H9 (cell line): ENCODE results near the gene CSAD. TPM values are rescaled to one million over a fixed set of nuclear protein-coding genes. Genes with fewer than 3 reads are reported as not detected.

Source experiments
- DNase-seq: peaks from one replicate; pipeline ENCODE4 v3.0.0-alpha.2; 2017
- H2AFZ ChIP-seq: one replicate; pipeline ENCODE4 v1.6.1; 2013; ENCODE audit warnings: mild to moderate bottlenecking, low read length, control low read depth, moderate library complexity
- H2AK5ac ChIP-seq: 2 replicates; pipeline ENCODE4 v1.6.1; 2013; ENCODE audit warnings: low read length, control low read depth, mixed read lengths; ENCODE audit not compliant: insufficient read length
- H2BK120ac ChIP-seq: one replicate; pipeline ENCODE4 v1.6.1; 2013; ENCODE audit warnings: low read depth, mild to moderate bottlenecking, low read length, control low read depth, inconsistent platforms; ENCODE audit not compliant: poor library complexity, severe bottlenecking
- H2BK12ac ChIP-seq: 2 replicates; pipeline ENCODE4 v1.6.1; 2013; ENCODE audit warnings: low read length, control low read depth, mixed read lengths, low read depth; ENCODE audit not compliant: insufficient read length
- H2BK15ac ChIP-seq: 2 replicates; pipeline ENCODE4 v1.6.1; 2013; ENCODE audit warnings: low read depth, low read length, control low read depth
- H2BK20ac ChIP-seq: one replicate; pipeline ENCODE4 v1.6.1; 2013; ENCODE audit warnings: low read depth, mild to moderate bottlenecking, low read length, control low read depth, inconsistent platforms; ENCODE audit not compliant: poor library complexity, severe bottlenecking
- H2BK5ac ChIP-seq: 2 replicates; pipeline ENCODE4 v1.6.1; 2013; ENCODE audit warnings: low read length, control low read depth, mixed read lengths; ENCODE audit not compliant: insufficient read length
- H3K14ac ChIP-seq: 2 replicates; pipeline ENCODE4 v1.6.1; 2013; ENCODE audit warnings: low read length, control low read depth; ENCODE audit not compliant: insufficient read depth
- H3K18ac ChIP-seq: 2 replicates; pipeline ENCODE4 v1.6.1; 2013; ENCODE audit warnings: low read depth, mild to moderate bottlenecking, mixed read lengths, low read length, control low read depth; ENCODE audit not compliant: insufficient read length
- H3K23ac ChIP-seq: 2 replicates; pipeline ENCODE4 v1.6.1; 2013; ENCODE audit warnings: low read length, control low read depth, mixed read lengths, low read depth; ENCODE audit not compliant: insufficient read length
- H3K23me2 ChIP-seq: 2 replicates; pipeline ENCODE4 v1.6.1; 2013; ENCODE audit warnings: low read depth, mild to moderate bottlenecking, mixed read lengths, low read length, control low read depth; ENCODE audit not compliant: insufficient read length, poor library complexity, severe bottlenecking
- H3K27ac ChIP-seq: 2 replicates; pipeline ENCODE4 v1.5.1; 2013; ENCODE audit warnings: low read length, control low read depth, mixed read lengths, low read depth; ENCODE audit not compliant: insufficient read length
- H3K27me3 ChIP-seq: 2 replicates; pipeline ENCODE4 v1.6.1; 2013; ENCODE audit warnings: low read length, control low read depth, inconsistent platforms; ENCODE audit not compliant: insufficient read depth
- H3K4ac ChIP-seq: 2 replicates; pipeline ENCODE4 v1.6.1; 2013; ENCODE audit warnings: low read depth, mild to moderate bottlenecking, control low read depth, inconsistent platforms, low read length, moderate library complexity
- H3K4me1 ChIP-seq: 2 replicates; pipeline ENCODE4 v1.6.1; 2013; ENCODE audit warnings: low read length, control low read depth, inconsistent platforms; ENCODE audit not compliant: insufficient read depth
- H3K4me2 ChIP-seq: 2 replicates; pipeline ENCODE4 v1.6.1; 2013; ENCODE audit warnings: low read length, control low read depth, mixed read lengths; ENCODE audit not compliant: insufficient read length, insufficient read depth
- H3K56ac ChIP-seq: 2 replicates; pipeline ENCODE4 v1.6.1; 2013; ENCODE audit warnings: low read depth, mild to moderate bottlenecking, mixed read lengths, low read length, control low read depth; ENCODE audit not compliant: insufficient read length
- H3K79me1 ChIP-seq: 2 replicates; pipeline ENCODE4 v1.6.1; 2013; ENCODE audit warnings: low read depth, mild to moderate bottlenecking, moderate library complexity, low read length, control low read depth, inconsistent platforms; ENCODE audit not compliant: insufficient read depth, poor library complexity, severe bottlenecking
- H3K79me2 ChIP-seq: 2 replicates; pipeline ENCODE4 v1.6.1; 2013; ENCODE audit warnings: low read length, control low read depth, inconsistent platforms; ENCODE audit not compliant: insufficient read depth
- H3K9ac ChIP-seq: 2 replicates; pipeline ENCODE4 v1.6.1; 2013; ENCODE audit warnings: low read length, control low read depth, mixed read lengths; ENCODE audit not compliant: insufficient read length; ENCODE audit errors: extremely low read depth
- H3K9me3 ChIP-seq: one replicate; pipeline ENCODE4 v1.6.1; 2013; ENCODE audit warnings: low read depth, low read length, inconsistent platforms; ENCODE audit not compliant: control insufficient read depth
- H3T11ph ChIP-seq: one replicate; pipeline ENCODE4 v1.6.1; 2013; ENCODE audit warnings: mild to moderate bottlenecking, low read length, control low read depth, inconsistent platforms
- H4K20me1 ChIP-seq: one replicate; pipeline ENCODE4 v1.6.1; 2013; ENCODE audit not compliant: control insufficient read depth, insufficient read length, insufficient read depth
- H4K5ac ChIP-seq: 2 replicates; pipeline ENCODE4 v1.6.1; 2013; ENCODE audit warnings: low read depth, mild to moderate bottlenecking, mixed read lengths, low read length, control low read depth; ENCODE audit not compliant: insufficient read length
- H4K8ac ChIP-seq: replicated peaks from 2 replicates; pipeline ENCODE4 v1.6.1; 2013; ENCODE audit warnings: low read length, control low read depth, mixed read lengths, low read depth; ENCODE audit not compliant: insufficient read length
- H4K91ac ChIP-seq: 2 replicates; pipeline ENCODE4 v1.6.1; 2013; ENCODE audit warnings: low read depth, mild to moderate bottlenecking, moderate library complexity, mixed read lengths, low read length, control low read depth; ENCODE audit not compliant: insufficient read length
- H3K27ac Mint-ChIP-seq, 3 experiments: 2 replicates in 2 of 3; 3 replicates in 1 of 3; pipeline ENCODE4 v1.8.0; 2020 to 2021; ENCODE audit warnings: mixed read lengths in 3 of 3, mild to moderate bottlenecking in 1 of 3, moderate library complexity in 1 of 3
- H3K27me3 Mint-ChIP-seq: 2 replicates; pipeline ENCODE4 v1.8.0; 2021; ENCODE audit warnings: low read depth, mild to moderate bottlenecking, moderate library complexity, mixed read lengths
- H3K36me3 Mint-ChIP-seq, 3 experiments: 2 replicates in 2 of 3; 3 replicates in 1 of 3; pipeline ENCODE4 v1.8.0; 2020 to 2021; ENCODE audit warnings: low read depth in 3 of 3, mixed read lengths in 3 of 3; ENCODE audit not compliant: insufficient read depth in 1 of 3
- H3K4me1 Mint-ChIP-seq, 2 experiments: 2 replicates each; pipeline ENCODE4 v1.8.0; 2020; ENCODE audit warnings: mixed read lengths in 2 of 2
- H3K4me3 Mint-ChIP-seq, 2 experiments: 2 replicates in 1 of 2; 3 replicates in 1 of 2; pipeline ENCODE4 v1.8.0; 2020 to 2021; ENCODE audit warnings: mild to moderate bottlenecking in 2 of 2, mixed read lengths in 2 of 2, moderate library complexity in 1 of 2
- H3K9me3 Mint-ChIP-seq, 2 experiments: 2 replicates in 1 of 2; 3 replicates in 1 of 2; pipeline ENCODE4 v1.8.0; 2020; ENCODE audit warnings: mild to moderate bottlenecking in 2 of 2, mixed read lengths in 2 of 2, moderate library complexity in 1 of 2
- total RNA-seq: library from RNA; stranded (reverse); gene quantifications from 2 replicates; pipeline ENCODE4 v1.2.1, GENCODE V29; 2021
- TF ChIP-seq, protein P1 (sequence below): fragments of 200-600 bp; sonication (generic); conservative IDR thresholded peaks from 3 replicates; pipeline ENCODE4 v1.8.0; 2021; ENCODE audit warnings: antibody characterized with exemption, mild to moderate bottlenecking

The CSAD gene
- total RNA-seq, 1 experiment from 2014 or later, result 7.4 TPM

DNA sequence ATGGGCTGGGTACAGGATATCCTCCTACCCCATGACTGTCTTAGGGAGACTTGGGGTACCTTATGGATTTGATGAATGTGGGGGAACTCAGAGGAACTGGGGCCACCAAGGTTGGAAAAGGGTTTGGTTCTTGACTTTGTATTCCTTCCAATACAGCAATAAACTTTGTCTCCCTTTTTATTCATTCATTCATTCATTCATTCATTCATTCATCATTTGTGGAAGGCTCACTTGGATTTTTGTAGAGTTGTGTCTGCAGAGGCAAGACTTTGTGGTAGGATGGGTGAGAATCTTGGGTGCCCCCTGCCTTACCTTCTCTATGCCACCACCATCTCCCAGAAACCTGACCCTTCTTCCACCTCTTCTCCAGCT lies 56.4 kb downstream of the CSAD start:
- Mint-ChIP-seq H3K27ac (no peak overlapping the region), H3K9me3 (peaks cover 0 to 4% of the 10 kb centered on the region in 2 experiments; a peak in 1 of 5 replicates), H3K27me3 (peaks cover 64% of the 10 kb centered on the region), H3K4me3 (no peak overlapping the region), H3K4me1 (no peaks in the 10 kb centered on the region), H3K36me3 (no peaks in the 10 kb centered on the region)
- no peaks in the 10 kb centered on the region for H3K79me2 ChIP-seq
- H3K18ac ChIP-seq, result no peak overlapping the region
- H3K4me2 ChIP-seq, result no peak overlapping the region
- H2AFZ ChIP-seq, result no peak overlapping the region
- H2BK120ac ChIP-seq, result no peak overlapping the region
- TF ChIP-seq, protein P1, sequence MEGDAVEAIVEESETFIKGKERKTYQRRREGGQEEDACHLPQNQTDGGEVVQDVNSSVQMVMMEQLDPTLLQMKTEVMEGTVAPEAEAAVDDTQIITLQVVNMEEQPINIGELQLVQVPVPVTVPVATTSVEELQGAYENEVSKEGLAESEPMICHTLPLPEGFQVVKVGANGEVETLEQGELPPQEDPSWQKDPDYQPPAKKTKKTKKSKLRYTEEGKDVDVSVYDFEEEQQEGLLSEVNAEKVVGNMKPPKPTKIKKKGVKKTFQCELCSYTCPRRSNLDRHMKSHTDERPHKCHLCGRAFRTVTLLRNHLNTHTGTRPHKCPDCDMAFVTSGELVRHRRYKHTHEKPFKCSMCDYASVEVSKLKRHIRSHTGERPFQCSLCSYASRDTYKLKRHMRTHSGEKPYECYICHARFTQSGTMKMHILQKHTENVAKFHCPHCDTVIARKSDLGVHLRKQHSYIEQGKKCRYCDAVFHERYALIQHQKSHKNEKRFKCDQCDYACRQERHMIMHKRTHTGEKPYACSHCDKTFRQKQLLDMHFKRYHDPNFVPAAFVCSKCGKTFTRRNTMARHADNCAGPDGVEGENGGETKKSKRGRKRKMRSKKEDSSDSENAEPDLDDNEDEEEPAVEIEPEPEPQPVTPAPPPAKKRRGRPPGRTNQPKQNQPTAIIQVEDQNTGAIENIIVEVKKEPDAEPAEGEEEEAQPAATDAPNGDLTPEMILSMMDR, result no peak
- no peak overlapping the region for H3K14ac ChIP-seq
- H3K23ac ChIP-seq, result no peak overlapping the region
- no peak overlapping the region for H4K5ac ChIP-seq
- no peaks in the 10 kb centered on the region for H4K20me1 ChIP-seq
- no peak overlapping the region for H2BK5ac ChIP-seq
- H2AK5ac ChIP-seq, result no peak overlapping the region
- H4K8ac ChIP-seq, result no peak overlapping the region
- no peak overlapping the region for H2BK20ac ChIP-seq
- H3K4ac ChIP-seq, result no peak overlapping the region
- H3K27me3 ChIP-seq, result no peaks in the 10 kb centered on the region
- H3K56ac ChIP-seq, result no peak overlapping the region
- H3K79me1 ChIP-seq, result no peaks in the 10 kb centered on the region
- H2BK12ac ChIP-seq, result no peak overlapping the region
- no peaks in the 10 kb centered on the region for H3K4me1 ChIP-seq
- no peak overlapping the region for H4K91ac ChIP-seq
- no peak overlapping the region for H3K9ac ChIP-seq
- H3K23me2 ChIP-seq, result no peaks in the 10 kb centered on the region
- H3K9me3 ChIP-seq, result no peaks in the 10 kb centered on the region
- no peak overlapping the region for H2BK15ac ChIP-seq
- DNase-seq, result no peak
- no peak overlapping the region for H3K27ac ChIP-seq
- H3T11ph ChIP-seq, result no peak overlapping the region
